OCI-LY7 (cell line): ENCODE results near the gene SDR39U1.

ENCODE experiments used
- EZH2phosphoT487 ChIP-seq: fragments of 200-600 bp; sonication (generic); IDR thresholded peaks from 2 replicates; pipeline ENCODE4 v1.6.1; 2018; ENCODE audit warnings: low read depth, borderline replicate concordance, mild to moderate bottlenecking, mixed run types, antibody characterized with exemption, low read length, moderate library complexity, mixed read lengths
- TF ChIP-seq, protein P1 (sequence below): fragments of 200-600 bp; sonication (generic); conservative IDR thresholded peaks from 2 replicates; pipeline ENCODE4 v1.5.1; 2014; ENCODE audit warnings: mild to moderate bottlenecking, antibody characterized with exemption, low read length, moderate library complexity, mixed read lengths

DNA sequence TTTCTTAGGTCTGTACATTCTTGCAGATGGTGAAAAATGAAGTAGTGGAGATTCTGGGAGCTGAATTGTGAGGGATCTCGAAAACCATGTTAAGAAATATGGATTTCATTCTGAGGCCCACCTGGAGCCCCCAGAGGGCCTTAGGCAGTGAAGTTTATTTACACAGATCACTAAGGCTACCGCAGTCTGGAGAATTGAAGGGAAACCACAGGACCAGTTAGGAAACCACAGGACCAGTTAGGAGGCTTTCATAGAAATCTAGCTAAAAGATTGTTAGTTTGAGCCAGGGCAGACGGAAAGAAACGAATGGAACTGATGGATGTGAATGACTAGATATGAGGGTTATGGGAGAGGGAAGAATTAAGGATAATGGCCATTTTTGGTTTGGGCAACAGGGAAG lies 20.3 kb downstream of the SDR39U1 start:
- TF ChIP-seq, protein P1, sequence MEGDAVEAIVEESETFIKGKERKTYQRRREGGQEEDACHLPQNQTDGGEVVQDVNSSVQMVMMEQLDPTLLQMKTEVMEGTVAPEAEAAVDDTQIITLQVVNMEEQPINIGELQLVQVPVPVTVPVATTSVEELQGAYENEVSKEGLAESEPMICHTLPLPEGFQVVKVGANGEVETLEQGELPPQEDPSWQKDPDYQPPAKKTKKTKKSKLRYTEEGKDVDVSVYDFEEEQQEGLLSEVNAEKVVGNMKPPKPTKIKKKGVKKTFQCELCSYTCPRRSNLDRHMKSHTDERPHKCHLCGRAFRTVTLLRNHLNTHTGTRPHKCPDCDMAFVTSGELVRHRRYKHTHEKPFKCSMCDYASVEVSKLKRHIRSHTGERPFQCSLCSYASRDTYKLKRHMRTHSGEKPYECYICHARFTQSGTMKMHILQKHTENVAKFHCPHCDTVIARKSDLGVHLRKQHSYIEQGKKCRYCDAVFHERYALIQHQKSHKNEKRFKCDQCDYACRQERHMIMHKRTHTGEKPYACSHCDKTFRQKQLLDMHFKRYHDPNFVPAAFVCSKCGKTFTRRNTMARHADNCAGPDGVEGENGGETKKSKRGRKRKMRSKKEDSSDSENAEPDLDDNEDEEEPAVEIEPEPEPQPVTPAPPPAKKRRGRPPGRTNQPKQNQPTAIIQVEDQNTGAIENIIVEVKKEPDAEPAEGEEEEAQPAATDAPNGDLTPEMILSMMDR, result no peak
- no peak for TF ChIP-seq EZH2phosphoT487
